ELR (cell line): ENCODE measurements around the gene B3GALNT2.

Experiments used
- DNase-seq: peaks from one replicate; pipeline ENCODE4 v3.0.0-alpha.2; 2015; ENCODE audit warnings: low read depth

Gene B3GALNT2

GRCh38 chr1:235454021-235454420, 50.2 kb downstream of the B3GALNT2 start:
- no peak for DNase-seq

- DNase-seq: no peak
Observed at GRCh38 chr1:235450886-235451483, 53.3 kb downstream of the B3GALNT2 start.

GRCh38 chr1:235450433-235450832, 53.8 kb downstream of the B3GALNT2 start:
- no peak for DNase-seq

- DNase-seq: no peak
Observed at GRCh38 chr1:235448616-235449015, 55.6 kb downstream of the B3GALNT2 start.

- DNase-seq: peak; percentile 81
Observed at GRCh38 chr1:235442788-235443429, 61.3 kb downstream of the B3GALNT2 start.

GRCh38 chr1:235441159-235441685, 63.0 kb downstream of the B3GALNT2 start:
- no peak for DNase-seq

GRCh38 chr1:235434001-235434400, 70.3 kb downstream of the B3GALNT2 start:
- no peak for DNase-seq

GRCh38 chr1:235430991-235431390, 73.3 kb downstream of the B3GALNT2 start:
- no peak for DNase-seq

GRCh38 chr1:235429143-235429542, 75.1 kb downstream of the B3GALNT2 start:
- DNase-seq: peak; percentile 55

GRCh38 chr1:235427447-235427846, 76.8 kb downstream of the B3GALNT2 start:
- DNase-seq: no peak

GRCh38 chr1:235426680-235427079, 77.6 kb downstream of the B3GALNT2 start:
- no peak for DNase-seq

GRCh38 chr1:235426143-235426542, 78.1 kb downstream of the B3GALNT2 start:
- no peak for DNase-seq

- DNase-seq: no peak
Observed at GRCh38 chr1:235425357-235425756, 78.9 kb downstream of the B3GALNT2 start.

- no peak for DNase-seq
Observed at GRCh38 chr1:235424092-235424491, 80.2 kb downstream of the B3GALNT2 start.

GRCh38 chr1:235423214-235423652, 81.0 kb downstream of the B3GALNT2 start:
- no peak for DNase-seq

- DNase-seq: no peak
Observed at GRCh38 chr1:235421751-235422150, 82.5 kb downstream of the B3GALNT2 start.

- peak; percentile 77 for DNase-seq
Observed at GRCh38 chr1:235417086-235417697, 87.1 kb downstream of the B3GALNT2 start.

GRCh38 chr1:235416662-235417049, 87.6 kb downstream of the B3GALNT2 start:
- DNase-seq: peak; percentile 75

GRCh38 chr1:235415008-235415904, 89.0 kb downstream of the B3GALNT2 start:
- peak; percentile 84 for DNase-seq

GRCh38 chr1:235411489-235412486, 92.5 kb downstream of the B3GALNT2 start:
- peak; percentile 42 for DNase-seq

GRCh38 chr1:235410467-235410866, 93.8 kb downstream of the B3GALNT2 start:
- DNase-seq: no peak
